ENCODE data around the gene DLG2.

- TF ChIP-seq CTCF (IDR thresholded peaks at IDR 0.05) (no peak), POLR2A (IDR thresholded peaks at IDR 0.05) (no peak)
Measured at GRCh38 chr11:85170184-85170583, 457.0 kb downstream of the DLG2 start.
